BE2C (cell line): Measurements from ENCODE around the gene PARD6A.

Experiments
- DNase-seq: peaks from one replicate; pipeline ENCODE4 v3.0.0-alpha.2; 2020
- H3K27me3 ChIP-seq: fragments of 250-450 bp; sonication (Bioruptor Pico); 2 replicates; pipeline ENCODE4 v1.5.1; 2020; ENCODE audit warnings: mild to moderate bottlenecking
- H3K36me3 ChIP-seq: fragments of 250-450 bp; sonication (Bioruptor Pico); 2 replicates; pipeline ENCODE4 v1.5.1; 2020; ENCODE audit warnings: mild to moderate bottlenecking
- H3K4me1 ChIP-seq: fragments of 250-450 bp; sonication (Bioruptor Pico); 2 replicates; pipeline ENCODE4 v1.5.1; 2020
- H3K4me3 ChIP-seq: 2 replicates; pipeline ENCODE4 v1.5.1; 2011; ENCODE audit warnings: low read depth, low read length
- H3K9me3 ChIP-seq: fragments of 250-450 bp; sonication (Bioruptor Pico); 2 replicates; pipeline ENCODE4 v1.5.1; 2020
- CTCF ChIP-seq: IDR thresholded peaks from 2 replicates; pipeline ENCODE4 v1.5.1; 2012; ENCODE audit warnings: mild to moderate bottlenecking, low read depth, low read length

The PARD6A gene

GRCh38 chr16:67708368-67708771, 47.6 kb downstream of the PARD6A start:
- no peak for DNase-seq
- Histone ChIP-seq H3K9me3 (no peaks in the 10 kb centered on the region), H3K4me1 (no peaks in the 10 kb centered on the region; the same call in 1 of the 2 replicates), H3K36me3 (no peaks in the 10 kb centered on the region), H3K27me3 (no peaks in the 10 kb centered on the region), H3K4me3 (no peak overlapping the region)
- TF ChIP-seq CTCF, result no peak

GRCh38 chr16:67709050-67709449, 48.3 kb downstream of the PARD6A start:
- H3K4me1 ChIP-seq, result no peaks in the 10 kb centered on the region; the same call in 1 of the 2 replicates
- no peaks in the 10 kb centered on the region for H3K9me3 ChIP-seq
- H3K27me3 ChIP-seq, result no peaks in the 10 kb centered on the region
- no peak overlapping the region for H3K4me3 ChIP-seq
- no peak for DNase-seq
- H3K36me3 ChIP-seq, result no peaks in the 10 kb centered on the region
- no peak for TF ChIP-seq CTCF

- no peak for TF ChIP-seq CTCF
- no peaks in the 10 kb centered on the region for H3K27me3 ChIP-seq
- no peaks in the 10 kb centered on the region; the same call in 1 of the 2 replicates for H3K4me1 ChIP-seq
These were observed 49.8 kb downstream of the PARD6A start for GRCh38 chr16:67710607-67711006.

More at GRCh38 chr16:67710607-67711006, 49.8 kb downstream of the PARD6A start:
- no peak for DNase-seq
- Histone ChIP-seq H3K9me3 (no peaks in the 10 kb centered on the region), H3K4me3 (no peak overlapping the region), H3K36me3 (no peaks in the 10 kb centered on the region)
